Mammary epithelial cell (primary cell): Measurements from ENCODE around the gene OMP.

Experiments
- CTCF ChIP-seq, 2 donors: IDR thresholded peaks in 1 of 2; conservative IDR thresholded peaks in 1 of 2; 2 replicates each; pipeline ENCODE4 v1.5.1; 2011 to 2012; ENCODE audit warnings: inconsistent platforms in 2 of 2, low read length in 2 of 2, mild to moderate bottlenecking in 2 of 2, control low read depth in 1 of 2, low read depth in 1 of 2; ENCODE audit not compliant: insufficient read depth in 1 of 2; ENCODE audit errors: extremely low read depth in 1 of 2
- EZH2 ChIP-seq: IDR thresholded peaks from 2 replicates; pipeline ENCODE4 v1.6.1; 2012; ENCODE audit warnings: low read length, inconsistent platforms, borderline replicate concordance

GRCh38 chr11:77111946-77112345 is 9.3 kb downstream of the OMP start:
- TF ChIP-seq CTCF (conservative IDR thresholded peaks at IDR 0.05 in 1 of 2, IDR thresholded peaks at IDR 0.05 in 1 of 2; ENCODE audit: extremely low read depth in 1 of 2, insufficient read depth in 1 of 2, low read depth in 1 of 2, low read length in 2 of 2) (no peak), EZH2 (no peak)
